WTC11 (cell line): ENCODE results near the gene WASF3. TPM values are rescaled to one million over a fixed set of nuclear protein-coding genes. Genes with fewer than 3 reads are reported as not detected.

Experiments
- ATAC-seq: fragments of 200-7000 bp; cut with Tn5 transposase; 2 replicates; pipeline ENCODE4 v1.10.0; 2021; ENCODE audit warnings: mild to moderate bottlenecking, moderate library complexity
- CTCF ChIA-PET: fragments of 300-600 bp; sonication (Branson Sonifier 250); formaldehyde crosslinking; loops from one replicate; lab custom pipeline; 2021; ENCODE audit warnings: antibody characterized with exemption; lab: Charles Lee
- POLR2A ChIA-PET: fragments of 350-600 bp; sonication (Branson Sonifier 250); formaldehyde crosslinking; loops from one replicate; lab custom pipeline; 2021; ENCODE audit warnings: antibody characterized with exemption; lab: Charles Lee
- DNase-seq: peaks from one replicate; pipeline ENCODE4 v3.0.0; 2021; ENCODE audit warnings: low spot score
- H3K27ac Mint-ChIP-seq: 2 replicates; pipeline ENCODE4 v1.8.0; 2021; ENCODE audit warnings: mixed read lengths
- H3K27me3 Mint-ChIP-seq: 2 replicates; pipeline ENCODE4 v1.8.0; 2021; ENCODE audit warnings: low read depth, mild to moderate bottlenecking, moderate library complexity, mixed read lengths
- H3K36me3 Mint-ChIP-seq: 2 replicates; pipeline ENCODE4 v1.8.0; 2021; ENCODE audit warnings: mixed read lengths
- H3K4me1 Mint-ChIP-seq: 2 replicates; pipeline ENCODE4 v1.8.0; 2022; ENCODE audit warnings: mixed read lengths
- H3K4me3 Mint-ChIP-seq: 2 replicates; pipeline ENCODE4 v1.8.0; 2021; ENCODE audit warnings: mild to moderate bottlenecking, moderate library complexity, mixed read lengths
- H3K9me3 Mint-ChIP-seq: 2 replicates; pipeline ENCODE4 v1.8.0; 2021; ENCODE audit warnings: mixed read lengths
- ATF1 ChIP-seq: sonication (generic); formaldehyde crosslinking; IDR thresholded peaks from 2 replicates; pipeline ENCODE4 v1.8.1; 2023; ENCODE audit warnings: mild to moderate bottlenecking, moderate library complexity, missing genetic modification reagents
- ATF3 ChIP-seq: sonication (generic); formaldehyde crosslinking; conservative IDR thresholded peaks from 2 replicates; pipeline ENCODE4 v1.8.1; 2022; ENCODE audit warnings: mild to moderate bottlenecking, missing genetic modification reagents
- ATF6 ChIP-seq: sonication (generic); formaldehyde crosslinking; IDR thresholded peaks from 2 replicates; pipeline ENCODE4 v1.8.1; 2023; ENCODE audit warnings: mild to moderate bottlenecking, missing genetic modification reagents
- CBFB ChIP-seq: sonication (generic); formaldehyde crosslinking; IDR thresholded peaks from 2 replicates; pipeline ENCODE4 v1.8.1; 2022; ENCODE audit warnings: mild to moderate bottlenecking, low read depth, missing genetic modification reagents
- CTCF ChIP-seq: fragments of 200-600 bp; IDR thresholded peaks from 2 replicates; pipeline ENCODE4 v1.8.0; 2022; ENCODE audit warnings: antibody characterized with exemption
- EMX1 ChIP-seq: fragments of 250-450 bp; sonication (Bioruptor Pico); IDR thresholded peaks from 2 replicates; pipeline ENCODE4 v1.8.0; 2021; ENCODE audit warnings: mild to moderate bottlenecking
- FOXK1 ChIP-seq: sonication (generic); formaldehyde crosslinking; IDR thresholded peaks from 2 replicates; pipeline ENCODE4 v1.8.0; 2022; ENCODE audit warnings: mild to moderate bottlenecking, moderate library complexity, missing genetic modification reagents
- GTF2I ChIP-seq: fragments of 250-450 bp; sonication (Bioruptor Pico); conservative IDR thresholded peaks from 2 replicates; pipeline ENCODE4 v1.4.0; 2021; ENCODE audit warnings: mild to moderate bottlenecking
- IRF2 ChIP-seq: sonication (generic); formaldehyde crosslinking; IDR thresholded peaks from 2 replicates; pipeline ENCODE4 v1.8.0; 2022; ENCODE audit warnings: low read depth, missing genetic modification reagents, borderline replicate concordance
- KAT7 ChIP-seq: sonication (generic); formaldehyde crosslinking; IDR thresholded peaks from 2 replicates; pipeline ENCODE4 v1.8.1; 2023; ENCODE audit warnings: missing genetic modification reagents, mild to moderate bottlenecking, borderline replicate concordance
- MAX ChIP-seq: sonication (generic); formaldehyde crosslinking; IDR thresholded peaks from 2 replicates; pipeline ENCODE4 v1.8.0; 2022; ENCODE audit warnings: mild to moderate bottlenecking, missing genetic modification reagents
- NFE2L1 ChIP-seq: sonication (generic); formaldehyde crosslinking; IDR thresholded peaks from 2 replicates; pipeline ENCODE4 v1.8.1; 2023; ENCODE audit warnings: missing genetic modification reagents
- NR2C2 ChIP-seq: sonication (generic); formaldehyde crosslinking; IDR thresholded peaks from 2 replicates; pipeline ENCODE4 v1.8.0; 2022; ENCODE audit warnings: mild to moderate bottlenecking, missing genetic modification reagents
- RORB ChIP-seq: fragments of 250-450 bp; sonication (Bioruptor Pico); IDR thresholded peaks from 2 replicates; pipeline ENCODE4 v1.9.0; 2021; ENCODE audit warnings: mild to moderate bottlenecking
- USF1 ChIP-seq: sonication (generic); formaldehyde crosslinking; IDR thresholded peaks from 2 replicates; pipeline ENCODE4 v1.8.0; 2022; ENCODE audit warnings: mild to moderate bottlenecking, missing genetic modification reagents
- ZBTB43 ChIP-seq: sonication (generic); formaldehyde crosslinking; IDR thresholded peaks from 2 replicates; pipeline ENCODE4 v1.8.1; 2023; ENCODE audit warnings: mild to moderate bottlenecking, missing genetic modification reagents
- ZNF121 ChIP-seq: sonication (generic); formaldehyde crosslinking; IDR thresholded peaks from 2 replicates; pipeline ENCODE4 v1.8.0; 2023; ENCODE audit warnings: missing genetic modification reagents
- ZNF263 ChIP-seq: sonication (generic); formaldehyde crosslinking; IDR thresholded peaks from 2 replicates; pipeline ENCODE4 v1.8.1; 2022; ENCODE audit warnings: low read depth, mild to moderate bottlenecking, moderate library complexity, missing genetic modification reagents
- ZNF317 ChIP-seq: sonication (generic); formaldehyde crosslinking; IDR thresholded peaks from 2 replicates; pipeline ENCODE4 v1.8.1; 2023; ENCODE audit warnings: low read depth, mild to moderate bottlenecking, moderate library complexity, missing genetic modification reagents, borderline replicate concordance
- ZNF396 ChIP-seq: fragments of 250-450 bp; sonication (Bioruptor Pico); IDR thresholded peaks from 2 replicates; pipeline ENCODE4 v1.8.0; 2021; ENCODE audit warnings: mild to moderate bottlenecking, moderate library complexity, borderline replicate concordance
- ZNF512 ChIP-seq: sonication (generic); formaldehyde crosslinking; IDR thresholded peaks from 2 replicates; pipeline ENCODE4 v1.8.1; 2022; ENCODE audit warnings: missing genetic modification reagents, borderline replicate concordance
- total RNA-seq: library from RNA; stranded (reverse); gene quantifications from 3 replicates; pipeline ENCODE4 v1.2.3, GENCODE V29; 2021

The WASF3 gene
- total RNA-seq, 1 experiment from 2014 or later: 26.8 TPM

GRCh38 chr13:26678330-26678729 lies 120.8 kb downstream of the WASF3 start:
- POLR2A ChIA-PET: no interaction called here
- Mint-ChIP-seq H3K36me3 (peaks cover 12% of the 10 kb centered on the region), H3K27me3 (no peaks in the 10 kb centered on the region), H3K27ac (no peak overlapping the region), H3K4me3 (no peak overlapping the region), H3K4me1 (peaks cover 36% of the 10 kb centered on the region), H3K9me3 (no peaks in the 10 kb centered on the region)
- no peak for DNase-seq
- TF ChIP-seq FOXK1 (CRISPR knock-in tag): no peak
- TF ChIP-seq RORB (CRISPR knock-in tag): no peak
- TF ChIP-seq NR2C2: no peak
- no peak for TF ChIP-seq ZNF512 (CRISPR knock-in tag)
- no peak for TF ChIP-seq NFE2L1 (CRISPR knock-in tag)
- TF ChIP-seq KAT7 (CRISPR knock-in tag): no peak
- no peak for TF ChIP-seq ATF1 (CRISPR knock-in tag)
- no peak for TF ChIP-seq ZNF396 (CRISPR knock-in tag)
- TF ChIP-seq ZBTB43: no peak
- TF ChIP-seq ZNF263 (CRISPR knock-in tag): no peak
- TF ChIP-seq USF1 (CRISPR knock-in tag): no peak
- CTCF ChIA-PET: interaction anchor here (1.9 kb wide), 1 partner anchor 20 kb away, joined by 4 read pairs; no protein-coding TSS in a partner anchor
- ATAC-seq: no peak

DNA sequence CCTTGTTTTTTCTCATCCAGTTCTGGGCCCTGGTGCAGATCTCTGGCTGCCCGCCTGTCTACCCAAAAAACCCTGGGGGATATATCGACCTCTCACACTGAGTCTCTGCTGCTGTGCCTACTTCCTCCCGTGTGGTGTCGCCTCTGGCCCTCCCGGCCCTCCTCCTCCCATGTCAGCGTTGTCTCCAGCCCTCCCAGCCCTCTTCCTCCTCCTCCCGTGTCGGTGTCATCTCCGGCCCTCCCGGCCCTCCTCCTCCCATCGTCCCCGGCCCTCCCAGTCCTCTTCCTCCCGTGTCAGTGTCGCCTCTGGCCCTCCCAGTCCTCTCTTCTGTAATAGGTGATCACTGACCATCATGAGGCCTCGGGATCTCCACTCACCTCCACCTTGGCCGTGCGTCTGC lies 121.3 kb downstream of the WASF3 start:
- peaks cover 14% of the 10 kb centered on the region for H3K36me3 Mint-ChIP-seq
- TF ChIP-seq GTF2I (CRISPR knock-in tag) (no peak), EMX1 (CRISPR knock-in tag) (no peak), ZNF317 (CRISPR knock-in tag) (0 out of 2 replicates have a peak, but pooled peaks have one; percentile 14), ZNF263 (CRISPR knock-in tag) (peak; percentile 67; the same call in 1 of the 2 replicates)
- no peaks in the 10 kb centered on the region for H3K9me3 Mint-ChIP-seq
- peaks cover 33% of the 10 kb centered on the region for H3K4me1 Mint-ChIP-seq
- ChIA-PET POLR2A (no interaction called here), CTCF (interaction anchor here (1.5 to 2.8 kb wide), 3 partner anchors 17 to 20 kb away, joined by 3 to 16 read pairs (median 4); no protein-coding TSS in a partner anchor)
- H3K4me3 Mint-ChIP-seq: no peak overlapping the region
- no peaks in the 10 kb centered on the region for H3K27me3 Mint-ChIP-seq
- peak; percentile 79 for ATAC-seq
- DNase-seq: peak; percentile 20
- H3K27ac Mint-ChIP-seq: peak overlapping the region; percentile 4; the same call in 1 of the 2 replicates

GRCh38 chr13:26679411-26680122 lies 122.1 kb downstream of the WASF3 start:
- ChIA-PET POLR2A (no interaction called here), CTCF (interaction anchor here (1.3 to 2.8 kb wide), 3 partner anchors 16 to 20 kb away, joined by 3 to 16 read pairs (median 3); no protein-coding TSS in a partner anchor)
- Mint-ChIP-seq H3K36me3 (peaks cover 18% of the 10 kb centered on the region), H3K27me3 (no peaks in the 10 kb centered on the region), H3K27ac (peak overlapping the region; percentile 55), H3K9me3 (no peaks in the 10 kb centered on the region), H3K4me3 (no peak overlapping the region), H3K4me1 (peaks cover 31% of the 10 kb centered on the region)
- TF ChIP-seq MAX: no peak
- no peak for TF ChIP-seq ATF6
- no peak for TF ChIP-seq CBFB
- no peak for TF ChIP-seq ATF3
- no peak for TF ChIP-seq IRF2 (CRISPR knock-in tag)
- TF ChIP-seq ZNF121 (CRISPR knock-in tag): no peak
- no peak for TF ChIP-seq CTCF
- DNase-seq: no peak
- ATAC-seq: no peak
